ENCODE data around the gene MARK4.

MARK4 gene

DNA sequence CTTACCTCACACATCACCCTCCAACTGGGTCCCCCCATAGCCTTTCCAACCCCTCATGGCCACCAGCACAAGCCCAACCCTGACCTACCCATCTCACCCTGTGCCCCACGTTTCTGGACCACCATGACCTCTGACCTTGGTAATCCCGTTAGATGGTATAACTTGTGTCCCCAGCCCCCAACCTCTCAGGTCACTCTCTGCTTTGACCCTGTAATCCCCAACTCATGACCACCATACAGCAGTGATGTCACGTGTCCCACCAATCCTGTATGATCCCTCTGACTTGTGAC lies 98.0 kb downstream of the MARK4 start:
- in situ Hi-C loops (cut with MboI; ENCODE audit: low pct_unique_long_range_greater_than_20kb, low sequenced_read_pairs), result no loop called here
- no peak for DNase-seq

DNA sequence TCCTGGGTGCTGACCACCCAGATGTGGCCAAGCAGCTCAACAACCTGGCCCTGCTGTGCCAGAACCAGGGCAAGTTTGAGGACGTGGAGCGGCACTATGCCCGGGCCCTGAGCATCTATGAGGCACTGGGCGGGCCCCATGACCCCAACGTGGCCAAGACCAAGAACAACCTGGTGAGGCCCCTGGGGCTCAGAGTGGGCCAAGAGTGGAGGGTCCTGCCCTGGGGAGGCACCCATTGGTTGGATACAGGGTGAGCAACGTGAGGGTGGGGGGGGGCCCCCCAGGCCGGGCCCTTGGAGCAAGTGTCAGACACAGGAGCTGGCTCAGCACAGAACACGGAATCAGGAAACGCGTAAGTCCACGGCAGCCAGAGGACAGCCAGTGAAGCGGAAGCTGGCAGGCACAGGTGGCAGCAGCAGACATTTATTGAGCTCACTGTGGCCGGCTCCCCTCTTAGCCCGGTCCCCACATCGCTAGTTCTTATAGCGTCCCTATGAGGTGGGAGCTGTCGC lies 98.4 kb downstream of the MARK4 start:
- in situ Hi-C loops (cut with MboI; ENCODE audit: low pct_unique_long_range_greater_than_20kb, low sequenced_read_pairs), result no loop called here
- DNase-seq, result no peak

DNA sequence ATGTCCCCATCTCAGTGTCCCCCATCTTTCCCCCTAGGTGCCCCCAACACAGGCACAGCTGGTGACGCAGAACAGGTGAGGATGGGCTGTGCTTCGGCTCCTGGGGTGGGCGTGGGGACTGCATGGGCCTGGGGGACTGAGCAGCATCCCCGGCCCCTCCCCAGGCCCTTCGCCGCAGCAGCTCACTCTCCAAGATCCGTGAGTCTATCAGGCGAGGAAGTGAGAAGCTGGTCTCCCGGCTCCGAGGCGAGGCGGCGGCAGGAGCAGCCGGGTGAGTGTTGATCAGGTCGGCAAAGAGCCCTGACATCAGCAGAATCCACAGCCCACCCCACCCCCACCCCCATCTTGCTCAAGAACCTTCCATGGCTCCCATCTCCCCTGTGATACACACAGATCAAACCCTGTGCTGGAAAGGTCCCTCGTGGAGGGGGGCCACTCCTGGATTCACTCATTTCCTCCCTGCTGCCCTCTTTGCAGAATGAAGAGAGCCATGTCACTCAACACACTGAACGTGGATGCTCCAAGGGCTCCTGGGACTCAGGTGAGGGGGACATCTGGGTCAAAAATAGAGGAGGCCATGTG lies 99.5 kb downstream of the MARK4 start:
- in situ Hi-C loops (cut with MboI; ENCODE audit: low pct_unique_long_range_greater_than_20kb, low sequenced_read_pairs), result no loop called here
- DNase-seq, result no peak

DNA sequence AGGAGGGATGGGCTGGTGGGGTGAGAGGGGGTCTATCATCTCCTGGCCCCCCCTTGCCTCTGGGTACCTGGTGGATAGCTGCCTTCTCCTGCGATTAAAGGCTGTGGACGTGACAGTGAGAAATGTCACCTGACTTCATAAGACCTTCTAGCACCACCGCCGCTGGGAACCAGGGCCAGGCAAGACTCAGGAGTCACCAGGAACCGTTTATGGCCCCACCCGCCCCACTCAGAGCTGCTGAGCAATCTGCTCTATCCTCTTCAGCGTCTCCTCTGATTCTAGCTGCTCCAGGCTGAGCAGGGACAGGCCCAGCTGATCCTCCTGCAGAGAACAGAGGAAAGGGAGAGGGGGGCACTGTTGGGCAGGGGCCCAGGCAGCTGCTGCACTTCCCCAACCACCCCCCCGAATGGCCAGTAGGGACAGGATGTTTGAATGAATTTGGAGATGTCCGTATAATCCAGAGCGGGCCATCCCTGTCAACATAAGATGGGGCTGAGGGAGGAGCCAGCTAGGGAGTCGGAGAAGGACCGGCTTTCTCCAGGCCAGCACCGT lies 100.4 kb downstream of the MARK4 start:
- DNase-seq, result no peak

DNA sequence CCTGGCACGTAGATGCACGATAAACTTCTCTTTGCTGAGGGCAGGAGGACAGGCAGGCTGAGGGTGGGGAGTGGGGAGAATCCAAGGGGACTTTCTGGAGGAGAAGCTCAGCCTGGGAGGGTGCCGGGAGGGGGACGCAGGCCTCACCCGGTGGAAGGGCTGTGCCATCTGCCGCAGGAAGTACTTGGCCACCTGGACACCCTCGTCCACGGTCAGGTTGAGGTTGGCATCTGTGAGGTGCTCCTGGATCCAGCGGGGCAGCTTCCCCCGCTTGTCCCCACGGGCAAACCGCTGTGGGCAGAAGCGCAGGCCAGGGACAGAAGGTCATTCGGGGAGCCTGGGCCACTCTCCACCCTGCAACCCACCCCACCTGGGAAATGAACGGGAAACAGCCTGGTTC lies 101.0 kb downstream of the MARK4 start:
- in situ Hi-C loops (cut with MboI; ENCODE audit: low pct_unique_long_range_greater_than_20kb, low sequenced_read_pairs), result no loop called here
- DNase-seq, result no peak

More for the DNA sequence above, 100.4 kb downstream of the MARK4 start:
- in situ Hi-C loops (cut with MboI; ENCODE audit: low pct_unique_long_range_greater_than_20kb, low sequenced_read_pairs), result no loop called here

DNA sequence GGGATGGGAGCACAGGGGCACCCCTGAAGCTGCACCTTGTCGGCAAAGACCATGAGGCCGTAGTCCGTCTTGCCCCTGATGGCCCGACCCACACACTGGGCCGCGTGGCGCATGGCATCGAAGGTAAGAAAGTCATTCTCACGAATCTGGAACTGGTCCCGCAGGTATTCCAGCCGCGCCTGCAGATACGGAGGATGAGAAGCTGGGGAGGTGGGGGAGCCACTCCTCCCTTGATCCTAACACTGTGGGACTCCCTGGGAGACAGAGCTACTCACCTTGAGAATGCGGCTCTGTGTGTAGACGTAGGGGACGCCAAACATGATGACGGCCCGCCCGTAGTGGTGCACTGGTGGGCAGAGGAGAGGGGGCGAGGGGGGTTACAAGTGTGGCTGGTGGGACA lies 101.4 kb downstream of the MARK4 start:
- no peak for DNase-seq
- in situ Hi-C loops (cut with MboI; ENCODE audit: low pct_unique_long_range_greater_than_20kb, low sequenced_read_pairs), result no loop called here

DNA sequence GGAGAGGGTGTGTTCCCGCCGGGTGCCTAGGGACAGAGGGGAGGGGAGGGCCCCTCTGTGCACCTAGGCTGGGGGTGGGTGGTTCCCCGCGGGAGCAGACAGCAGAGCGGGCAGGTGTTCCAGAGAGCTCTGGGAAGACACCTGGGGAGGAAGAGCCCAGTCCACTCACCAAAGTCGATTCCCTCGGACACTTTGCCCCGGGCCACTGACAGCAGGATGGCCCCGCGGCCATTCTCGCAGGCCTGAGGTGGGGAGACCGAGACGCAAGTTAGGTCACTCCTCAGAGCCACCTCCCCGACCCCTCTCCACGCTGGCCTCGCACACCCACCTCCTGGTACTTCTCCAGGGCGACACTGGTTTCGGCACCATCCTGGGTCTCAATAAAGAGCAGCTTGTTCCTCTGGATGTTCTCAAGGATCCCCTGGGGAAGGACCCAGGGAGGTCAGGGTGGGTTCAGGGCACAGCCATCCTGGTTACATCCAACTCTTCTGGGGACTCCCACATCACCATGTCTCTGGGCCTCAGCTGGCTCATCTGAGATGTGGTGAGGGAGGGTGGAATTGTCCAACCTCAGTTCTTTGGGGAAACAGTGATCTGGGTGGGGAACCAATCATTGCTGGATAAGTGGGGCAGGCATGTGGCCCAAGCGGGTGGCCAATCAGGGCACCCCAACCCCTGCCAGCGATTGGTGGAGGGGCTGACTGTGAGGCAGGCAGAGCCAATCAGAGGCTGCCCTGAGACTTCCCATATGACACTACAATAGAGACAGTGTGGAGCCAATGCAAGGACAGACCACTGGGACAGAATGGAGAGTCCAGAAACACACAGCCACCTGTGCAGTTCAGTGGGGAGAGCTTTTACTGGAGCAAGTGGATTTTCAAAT lies 102.1 kb downstream of the MARK4 start:
- DNase-seq, result no peak
- in situ Hi-C loops (cut with MboI; ENCODE audit: low pct_unique_long_range_greater_than_20kb, low sequenced_read_pairs), result no loop called here

DNA sequence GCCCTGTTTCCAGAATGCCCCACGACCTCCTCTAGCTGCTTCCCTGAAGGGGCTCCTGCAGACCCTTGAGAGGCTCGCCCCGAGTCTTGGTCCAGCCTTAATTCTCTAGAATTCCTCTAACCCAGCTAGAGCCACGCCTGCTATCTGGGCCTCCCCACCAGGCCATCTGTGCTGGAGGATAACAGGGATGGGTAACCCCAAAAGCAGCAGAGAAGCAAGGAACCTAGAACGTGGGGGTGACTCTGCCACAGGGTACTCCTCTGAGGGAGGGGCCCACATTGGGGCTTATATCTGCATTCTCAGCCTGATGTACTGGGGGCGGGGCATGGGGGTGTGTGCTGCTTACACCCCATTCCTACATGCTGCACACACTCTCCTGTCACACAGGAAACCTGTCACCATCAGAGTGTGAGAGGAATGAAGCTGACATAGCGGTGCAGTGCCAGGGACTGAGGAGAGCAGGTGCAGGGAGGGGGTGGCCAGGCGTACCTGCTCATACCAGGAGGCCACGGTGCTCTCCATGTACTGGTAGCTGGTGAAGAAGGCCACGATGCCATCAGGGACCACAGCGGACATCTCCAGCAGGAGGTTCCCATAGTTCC lies 103.3 kb downstream of the MARK4 start:
- DNase-seq, result no peak
- in situ Hi-C loops (cut with MboI; ENCODE audit: low pct_unique_long_range_greater_than_20kb, low sequenced_read_pairs), result no loop called here
